ENCODE measurements around the gene RBPJ.
"Not testable (repeated sequence)": the region's sequence is repeated elsewhere in the genome, so short reads cannot be mapped to it uniquely, and the experiment has no call there.

RBPJ gene

GRCh38 chr4:26302031-26302899 lies 18.5 kb upstream of the RBPJ start:
- DNase-seq = no peak

GRCh38 chr4:26303008-26303407 lies 17.8 kb upstream of the RBPJ start:
- DNase-seq = no peak

GRCh38 chr4:26307037-26307800 lies 13.6 kb upstream of the RBPJ start:
- DNase-seq = no peak

- no peak for DNase-seq
Measured at GRCh38 chr4:26308568-26308967, 12.2 kb upstream of the RBPJ start.

GRCh38 chr4:26310264-26310663 lies 10.6 kb upstream of the RBPJ start:
- DNase-seq = no peak

GRCh38 chr4:26311633-26312032 lies 9.2 kb upstream of the RBPJ start:
- DNase-seq = no peak

- DNase-seq = not testable (repeated sequence)
Measured at GRCh38 chr4:26315316-26315932, 5.4 kb upstream of the RBPJ start.

GRCh38 chr4:26317766-26318165 lies 3.0 kb upstream of the RBPJ start:
- no peak for DNase-seq

- peak; percentile 98 for DNase-seq
Measured at GRCh38 chr4:26319467-26319948, 1.3 kb upstream of the RBPJ start.

- no peak for DNase-seq
Measured at GRCh38 chr4:26319949-26320537, 771 bp upstream of the RBPJ start.

- DNase-seq = peak; percentile 77
Measured at GRCh38 chr4:26321373-26322221, 783 bp downstream of the RBPJ start.

- DNase-seq = no peak
Measured at GRCh38 chr4:26322346-26322745, 1.5 kb downstream of the RBPJ start.

GRCh38 chr4:26323821-26324220 lies 3.0 kb downstream of the RBPJ start:
- no peak for DNase-seq

GRCh38 chr4:26325191-26325590 lies 4.4 kb downstream of the RBPJ start:
- DNase-seq = no peak

- DNase-seq = no peak
Measured at GRCh38 chr4:26326791-26327190, 6.0 kb downstream of the RBPJ start.

GRCh38 chr4:26330186-26330787 lies 9.5 kb downstream of the RBPJ start:
- no peak for DNase-seq

GRCh38 chr4:26330946-26331345 lies 10.1 kb downstream of the RBPJ start:
- no peak for DNase-seq

- DNase-seq = no peak
Measured at GRCh38 chr4:26331380-26331950, 10.7 kb downstream of the RBPJ start.

- DNase-seq = no peak
Measured at GRCh38 chr4:26334366-26334765, 13.6 kb downstream of the RBPJ start.

- DNase-seq = no peak
Measured at GRCh38 chr4:26337612-26338011, 16.8 kb downstream of the RBPJ start.

GRCh38 chr4:26342328-26343037 lies 21.7 kb downstream of the RBPJ start:
- DNase-seq = no peak
